Right lobe of liver (tissue), 4 donors: Measurements from ENCODE around the gene PRRT1.

Experiments
- CTCF ChIP-seq, 4 donors: fragments of 200-600 bp in 3 of 4; fragments of 450-650 bp in 1 of 4; IDR thresholded peaks; one replicate each; pipeline versions ENCODE4 v1.5.1 to v1.8.0; 2016 to 2022; ENCODE audit warnings: antibody characterized with exemption in 4 of 4, mild to moderate bottlenecking in 2 of 4
- POLR2A ChIP-seq: fragments of 450-650 bp; IDR thresholded peaks from one replicate; pipeline ENCODE4 v1.6.1; 2017; ENCODE audit warnings: antibody characterized with exemption, mild to moderate bottlenecking
- donor health status: DM: no; HTN: no; CAD: no.
- donor health status: DM: no; HTN: no; CAD: no.
- donor health status: DM: no; HTN: yes; CAD: no.

GRCh38 chr6:32127409-32127716, 24.4 kb downstream of the PRRT1 start:
- TF ChIP-seq POLR2A, result no peak
- no peak for TF ChIP-seq CTCF (IDR thresholded peaks at IDR 0.05)
